Liver (tissue), 9 donors: Measurements from ENCODE around the gene EAF1. TPM values are rescaled to one million over a fixed set of nuclear protein-coding genes. Genes with fewer than 3 reads are reported as not detected.

Source experiments
- DNase-seq: peaks from one replicate; pipeline ENCODE4 v3.0.0-alpha.2; 2017; ENCODE audit warnings: low spot score
- H3K27ac ChIP-seq, 2 donors: one replicate each; pipeline ENCODE4 v1.7.0; 2013; ENCODE audit warnings: inconsistent platforms in 2 of 2, low read length in 2 of 2, control low read depth in 1 of 2, low read depth in 1 of 2, mild to moderate bottlenecking in 1 of 2
- H3K27me3 ChIP-seq, 4 donors: one replicate each; pipeline versions ENCODE4 v1.6.1 to v1.7.0; 2013; ENCODE audit warnings: low read length in 3 of 4, inconsistent platforms in 1 of 4, mild to moderate bottlenecking in 1 of 4, moderate library complexity in 1 of 4; ENCODE audit not compliant: control insufficient read depth in 4 of 4, insufficient read depth in 4 of 4
- H3K36me3 ChIP-seq, 4 donors: one replicate each; pipeline versions ENCODE4 v1.6.1 to v1.7.0; 2013; ENCODE audit warnings: low read length in 3 of 4, mild to moderate bottlenecking in 3 of 4, low read depth in 1 of 4, moderate library complexity in 1 of 4; ENCODE audit not compliant: control insufficient read depth in 4 of 4, insufficient read depth in 3 of 4
- H3K4me1 ChIP-seq, 4 donors: one replicate each; pipeline versions ENCODE4 v1.6.1 to v1.7.0; 2013; ENCODE audit warnings: low read length in 3 of 4, mild to moderate bottlenecking in 3 of 4, moderate library complexity in 1 of 4; ENCODE audit not compliant: control insufficient read depth in 4 of 4, insufficient read depth in 4 of 4
- H3K4me3 ChIP-seq, 3 donors: one replicate each; pipeline versions ENCODE4 v1.6.1 to v1.7.0; 2013; ENCODE audit warnings: low read length in 3 of 3, control low read depth in 1 of 3, low read depth in 1 of 3, mild to moderate bottlenecking in 1 of 3
- H3K9ac ChIP-seq, 2 donors: one replicate each; pipeline ENCODE4 v1.7.0; 2013; ENCODE audit warnings: low read length in 2 of 2, mild to moderate bottlenecking in 2 of 2, moderate library complexity in 2 of 2, control low read depth in 1 of 2, low read depth in 1 of 2
- H3K9me3 ChIP-seq, 4 donors: one replicate each; pipeline versions ENCODE4 v1.6.1 to v1.7.0; 2013; ENCODE audit warnings: low read length in 3 of 4; ENCODE audit not compliant: control insufficient read depth in 4 of 4
- FOXA2 ChIP-seq: IDR thresholded peaks from 2 replicates; pipeline ENCODE4 v1.6.1; 2016; ENCODE audit warnings: antibody characterized with exemption
- HNF4G ChIP-seq: IDR thresholded peaks from 2 replicates; pipeline ENCODE4 v1.6.1; 2016; ENCODE audit warnings: antibody characterized with exemption
- NR2F2 ChIP-seq: IDR thresholded peaks from 2 replicates; pipeline ENCODE4 v1.6.1; 2016; ENCODE audit warnings: antibody characterized with exemption
- RXRA ChIP-seq, 2 donors: IDR thresholded peaks; 2 replicates each; pipeline ENCODE4 v1.6.1; 2017 to 2018; ENCODE audit warnings: antibody characterized with exemption in 2 of 2, mild to moderate bottlenecking in 1 of 2
- TAF1 ChIP-seq: conservative IDR thresholded peaks from 2 replicates; pipeline ENCODE4 v1.6.1; 2016; ENCODE audit warnings: antibody characterized with exemption, mild to moderate bottlenecking
- YY1 ChIP-seq: IDR thresholded peaks from 2 replicates; pipeline ENCODE4 v1.6.1; 2016; ENCODE audit warnings: antibody characterized with exemption, mild to moderate bottlenecking
- WGBS: extraction: QIAGEN DNeasy Blood & Tissue Kit; methylation state at CpG from one replicate; pipeline ENCODE4 v1.1.7; 2013; 5-methylcytosine and 5-hydroxymethylcytosine counted together
- polyA plus RNA-seq, 2 donors: library from polyadenylated mRNA; stranded (reverse) in 1 of 2; unstranded in 1 of 2; fragments of 200-250 nt in 1 of 2; fragments of >200 nt in 1 of 2; fragmentation: Nextera tagmentation in 1 of 2; extraction: Ambion mirVana in 1 of 2; gene quantifications; one replicate each; pipeline versions ENCODE4 v1.2.1 to v1.2.3, GENCODE V29; 2013 to 2015
- total RNA-seq, 2 donors: library from RNA; depleted of rRNA; stranded (reverse); fragments of >200 nt; gene quantifications; one replicate each; pipeline ENCODE4 v1.2.3, GENCODE V29; 2014
- TF ChIP-seq, protein P1 (sequence below): IDR thresholded peaks from 2 replicates; pipeline ENCODE4 v1.6.1; 2016; ENCODE audit warnings: antibody characterized with exemption
- TF ChIP-seq, protein P2 (sequence below): fragments of 150-350 bp; IDR thresholded peaks from 2 replicates; pipeline ENCODE4 v1.5.1; 2017; ENCODE audit warnings: improper control_type of control experiment, low read depth, low read length; ENCODE audit not compliant: missing input control
- TF ChIP-seq, protein P3 (sequence below): IDR thresholded peaks from 2 replicates; pipeline ENCODE4 v1.6.1; 2016; ENCODE audit warnings: antibody characterized with exemption, mild to moderate bottlenecking
- donor health status: healthy.
- donor health status: healthy.
- donor health status: healthy.
- donor health status: healthy.
- donor health status: healthy.

Gene EAF1
- total and polyA plus RNA-seq, 4 donors, result 4.6 to 15.0 (median 11.4) TPM

DNA sequence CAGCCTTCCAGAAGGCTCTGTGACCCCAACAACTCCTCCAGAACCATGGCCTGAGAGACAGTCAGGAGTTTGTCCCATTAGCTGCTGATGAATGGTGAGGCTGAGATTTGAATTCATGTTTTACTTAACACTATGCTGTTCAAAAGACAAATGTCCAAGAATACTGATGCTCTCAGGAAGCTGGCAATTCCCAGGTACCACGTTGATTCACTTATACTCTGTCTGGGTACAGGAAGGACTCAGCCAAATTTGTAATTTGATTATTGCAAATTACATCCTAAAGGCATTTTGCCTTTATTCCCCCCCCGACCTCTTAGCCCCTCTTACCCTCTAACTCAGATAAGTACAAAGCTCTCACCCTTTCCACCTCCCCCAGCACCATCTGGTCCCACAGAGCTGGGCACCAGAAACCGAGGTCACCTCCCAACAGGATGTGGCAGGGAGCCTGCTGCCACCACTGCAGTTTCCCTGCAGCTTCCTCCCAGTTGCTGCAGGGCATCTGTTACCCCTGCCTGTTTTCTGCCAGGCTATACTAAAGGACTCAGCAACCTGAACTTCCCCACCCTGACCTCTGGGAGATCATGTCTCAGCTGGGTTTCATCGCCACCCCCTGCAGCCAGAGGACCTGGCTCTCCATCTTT is 33.6 kb downstream of the EAF1 start:
- peaks cover 0 to 3% (median 0%) of the 10 kb centered on the region in 4 donors for H3K36me3 ChIP-seq
- H3K9ac ChIP-seq, result no peak overlapping the region
- no peak for DNase-seq
- no peaks in the 10 kb centered on the region for H3K9me3 ChIP-seq
- WGBS, result 65% methylated on average over 4 of the region's 4 CpGs
- no peak overlapping the region for H3K27ac ChIP-seq
- no peak overlapping the region for H3K4me3 ChIP-seq
- H3K4me1 ChIP-seq, result no peaks in the 10 kb centered on the region
- TF ChIP-seq NR2F2, result no peak
- TF ChIP-seq RXRA (IDR thresholded peaks at IDR 0.05), result no peak
- TF ChIP-seq HNF4G, result no peak
- TF ChIP-seq FOXA2, result no peak
- no peak for TF ChIP-seq TAF1
- no peak for TF ChIP-seq YY1
- TF ChIP-seq, protein P1, sequence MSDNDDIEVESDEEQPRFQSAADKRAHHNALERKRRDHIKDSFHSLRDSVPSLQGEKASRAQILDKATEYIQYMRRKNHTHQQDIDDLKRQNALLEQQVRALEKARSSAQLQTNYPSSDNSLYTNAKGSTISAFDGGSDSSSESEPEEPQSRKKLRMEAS, result no peak
- H3K27me3 ChIP-seq, result no peaks in the 10 kb centered on the region

DNA sequence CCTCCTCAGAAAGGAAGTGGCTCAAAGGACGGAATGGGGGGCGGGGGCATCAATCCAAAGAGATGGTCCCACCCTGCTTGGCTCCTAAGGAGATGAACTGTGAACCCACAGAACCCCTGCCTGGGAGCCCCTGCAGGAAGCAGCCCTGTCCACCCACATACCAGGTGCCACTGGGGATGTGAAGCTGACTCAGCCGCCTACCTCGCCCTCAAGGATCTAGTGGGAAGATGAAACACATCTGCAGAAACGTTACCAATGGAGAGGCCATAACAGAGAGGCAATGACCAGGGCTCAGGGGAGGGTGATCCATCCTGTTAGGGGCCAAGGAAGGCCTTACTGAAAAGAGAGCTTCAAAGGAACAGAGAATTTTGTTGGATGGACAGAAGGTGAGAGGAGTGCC is 35.1 kb downstream of the EAF1 start:
- H3K36me3 ChIP-seq, result peaks cover 0 to 3% (median 0%) of the 10 kb centered on the region in 4 donors
- no peaks in the 10 kb centered on the region for H3K4me1 ChIP-seq
- H3K27ac ChIP-seq, result no peak overlapping the region
- no peaks in the 10 kb centered on the region for H3K27me3 ChIP-seq
- no peaks in the 10 kb centered on the region for H3K9me3 ChIP-seq
- DNase-seq, result no peak
- no peak overlapping the region for H3K9ac ChIP-seq
- WGBS, result 91% methylated on average over 5 of the region's 5 CpGs
- no peak overlapping the region for H3K4me3 ChIP-seq
- TF ChIP-seq NR2F2 (no peak), YY1 (no peak)

DNA sequence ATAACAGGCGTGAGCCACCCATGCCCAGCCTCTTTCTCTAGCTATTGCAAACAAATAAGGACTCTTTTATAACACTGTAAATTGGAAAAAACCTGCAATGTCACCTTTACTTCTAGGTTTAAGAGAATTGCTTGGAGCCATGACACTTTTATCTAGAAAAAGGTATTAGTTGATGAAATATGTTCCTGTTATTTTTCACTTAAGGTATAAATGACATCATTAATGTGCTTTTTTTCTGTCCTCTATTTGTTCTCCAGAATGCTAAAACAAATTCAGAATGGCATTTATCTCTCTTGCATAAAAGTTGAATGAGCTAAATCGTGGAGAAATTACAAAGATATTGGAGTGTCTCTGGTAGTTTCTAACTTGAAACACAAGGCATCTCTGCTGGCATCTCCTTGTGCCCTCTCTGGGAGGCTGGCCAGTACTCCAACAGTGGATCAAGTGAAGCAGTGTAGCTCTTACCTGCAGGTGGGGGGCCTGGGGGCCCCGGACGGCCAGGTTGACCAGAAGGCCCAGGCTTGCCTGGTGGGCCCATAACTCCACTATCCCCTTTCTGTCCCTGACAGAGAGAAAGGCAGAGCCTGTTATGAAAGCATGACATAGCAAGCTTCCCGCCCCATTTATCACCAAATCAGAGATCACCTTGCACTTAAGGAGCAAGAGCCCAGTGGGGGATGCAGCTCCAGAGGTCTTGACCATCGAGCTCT is 38.6 kb downstream of the EAF1 start:
- DNase-seq, result no peak
- Histone ChIP-seq H3K9me3 (no peaks in the 10 kb centered on the region), H3K4me3 (no peak overlapping the region), H3K27ac (no peak overlapping the region), H3K27me3 (no peaks in the 10 kb centered on the region), H3K9ac (no peak overlapping the region), H3K36me3 (peaks cover 0 to 3% (median 0%) of the 10 kb centered on the region in 4 donors), H3K4me1 (no peaks in the 10 kb centered on the region)
- WGBS, result 96% methylated on average over 6 of the region's 6 CpGs
- TF ChIP-seq, protein P2, sequence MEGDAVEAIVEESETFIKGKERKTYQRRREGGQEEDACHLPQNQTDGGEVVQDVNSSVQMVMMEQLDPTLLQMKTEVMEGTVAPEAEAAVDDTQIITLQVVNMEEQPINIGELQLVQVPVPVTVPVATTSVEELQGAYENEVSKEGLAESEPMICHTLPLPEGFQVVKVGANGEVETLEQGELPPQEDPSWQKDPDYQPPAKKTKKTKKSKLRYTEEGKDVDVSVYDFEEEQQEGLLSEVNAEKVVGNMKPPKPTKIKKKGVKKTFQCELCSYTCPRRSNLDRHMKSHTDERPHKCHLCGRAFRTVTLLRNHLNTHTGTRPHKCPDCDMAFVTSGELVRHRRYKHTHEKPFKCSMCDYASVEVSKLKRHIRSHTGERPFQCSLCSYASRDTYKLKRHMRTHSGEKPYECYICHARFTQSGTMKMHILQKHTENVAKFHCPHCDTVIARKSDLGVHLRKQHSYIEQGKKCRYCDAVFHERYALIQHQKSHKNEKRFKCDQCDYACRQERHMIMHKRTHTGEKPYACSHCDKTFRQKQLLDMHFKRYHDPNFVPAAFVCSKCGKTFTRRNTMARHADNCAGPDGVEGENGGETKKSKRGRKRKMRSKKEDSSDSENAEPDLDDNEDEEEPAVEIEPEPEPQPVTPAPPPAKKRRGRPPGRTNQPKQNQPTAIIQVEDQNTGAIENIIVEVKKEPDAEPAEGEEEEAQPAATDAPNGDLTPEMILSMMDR, result no peak
- TF ChIP-seq, protein P3, sequence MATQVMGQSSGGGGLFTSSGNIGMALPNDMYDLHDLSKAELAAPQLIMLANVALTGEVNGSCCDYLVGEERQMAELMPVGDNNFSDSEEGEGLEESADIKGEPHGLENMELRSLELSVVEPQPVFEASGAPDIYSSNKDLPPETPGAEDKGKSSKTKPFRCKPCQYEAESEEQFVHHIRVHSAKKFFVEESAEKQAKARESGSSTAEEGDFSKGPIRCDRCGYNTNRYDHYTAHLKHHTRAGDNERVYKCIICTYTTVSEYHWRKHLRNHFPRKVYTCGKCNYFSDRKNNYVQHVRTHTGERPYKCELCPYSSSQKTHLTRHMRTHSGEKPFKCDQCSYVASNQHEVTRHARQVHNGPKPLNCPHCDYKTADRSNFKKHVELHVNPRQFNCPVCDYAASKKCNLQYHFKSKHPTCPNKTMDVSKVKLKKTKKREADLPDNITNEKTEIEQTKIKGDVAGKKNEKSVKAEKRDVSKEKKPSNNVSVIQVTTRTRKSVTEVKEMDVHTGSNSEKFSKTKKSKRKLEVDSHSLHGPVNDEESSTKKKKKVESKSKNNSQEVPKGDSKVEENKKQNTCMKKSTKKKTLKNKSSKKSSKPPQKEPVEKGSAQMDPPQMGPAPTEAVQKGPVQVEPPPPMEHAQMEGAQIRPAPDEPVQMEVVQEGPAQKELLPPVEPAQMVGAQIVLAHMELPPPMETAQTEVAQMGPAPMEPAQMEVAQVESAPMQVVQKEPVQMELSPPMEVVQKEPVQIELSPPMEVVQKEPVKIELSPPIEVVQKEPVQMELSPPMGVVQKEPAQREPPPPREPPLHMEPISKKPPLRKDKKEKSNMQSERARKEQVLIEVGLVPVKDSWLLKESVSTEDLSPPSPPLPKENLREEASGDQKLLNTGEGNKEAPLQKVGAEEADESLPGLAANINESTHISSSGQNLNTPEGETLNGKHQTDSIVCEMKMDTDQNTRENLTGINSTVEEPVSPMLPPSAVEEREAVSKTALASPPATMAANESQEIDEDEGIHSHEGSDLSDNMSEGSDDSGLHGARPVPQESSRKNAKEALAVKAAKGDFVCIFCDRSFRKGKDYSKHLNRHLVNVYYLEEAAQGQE, result no peak
